Panc1 (cell line): Measurements from ENCODE around the gene ZDHHC8.

Experiments
- POLR2AphosphoS5 ChIP-seq: IDR thresholded peaks from 2 replicates; pipeline ENCODE4 v1.6.1; 2012; ENCODE audit warnings: mild to moderate bottlenecking, low read depth, low read length, moderate library complexity
- SIN3A ChIP-seq: IDR thresholded peaks from 2 replicates; pipeline ENCODE4 v1.6.1; 2012; ENCODE audit warnings: low read depth, mild to moderate bottlenecking, low read length, moderate library complexity, borderline replicate concordance; ENCODE audit not compliant: insufficient read depth
- TF ChIP-seq, protein P1 (sequence below): fragments of 450-650 bp; IDR thresholded peaks from 2 replicates; pipeline ENCODE4 v1.5.1; 2017; ENCODE audit warnings: mild to moderate bottlenecking

- TF ChIP-seq, protein P1, sequence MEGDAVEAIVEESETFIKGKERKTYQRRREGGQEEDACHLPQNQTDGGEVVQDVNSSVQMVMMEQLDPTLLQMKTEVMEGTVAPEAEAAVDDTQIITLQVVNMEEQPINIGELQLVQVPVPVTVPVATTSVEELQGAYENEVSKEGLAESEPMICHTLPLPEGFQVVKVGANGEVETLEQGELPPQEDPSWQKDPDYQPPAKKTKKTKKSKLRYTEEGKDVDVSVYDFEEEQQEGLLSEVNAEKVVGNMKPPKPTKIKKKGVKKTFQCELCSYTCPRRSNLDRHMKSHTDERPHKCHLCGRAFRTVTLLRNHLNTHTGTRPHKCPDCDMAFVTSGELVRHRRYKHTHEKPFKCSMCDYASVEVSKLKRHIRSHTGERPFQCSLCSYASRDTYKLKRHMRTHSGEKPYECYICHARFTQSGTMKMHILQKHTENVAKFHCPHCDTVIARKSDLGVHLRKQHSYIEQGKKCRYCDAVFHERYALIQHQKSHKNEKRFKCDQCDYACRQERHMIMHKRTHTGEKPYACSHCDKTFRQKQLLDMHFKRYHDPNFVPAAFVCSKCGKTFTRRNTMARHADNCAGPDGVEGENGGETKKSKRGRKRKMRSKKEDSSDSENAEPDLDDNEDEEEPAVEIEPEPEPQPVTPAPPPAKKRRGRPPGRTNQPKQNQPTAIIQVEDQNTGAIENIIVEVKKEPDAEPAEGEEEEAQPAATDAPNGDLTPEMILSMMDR = no peak
- no peak for TF ChIP-seq POLR2AphosphoS5
- no peak for TF ChIP-seq SIN3A
Measured at GRCh38 chr22:20183823-20184222, 52.2 kb downstream of the ZDHHC8 start.
